Dermis blood vessel endothelial cell (primary cell): ENCODE results near the gene HAUS8. TPM values are rescaled to one million over a fixed set of nuclear protein-coding genes. Genes with fewer than 3 reads are reported as not detected.
"Not testable (repeated sequence)": the region's sequence is repeated elsewhere in the genome, so short reads cannot be mapped to it uniquely, and the experiment has no call there.

Source experiments
- DNase-seq: peaks from one replicate; pipeline ENCODE4 v3.0.0; 2010
- total RNA-seq: library from RNA; depleted of rRNA; stranded (reverse); fragments of >200 nt; gene quantifications from 2 replicates; pipeline ENCODE4 v1.2.3, GENCODE V29; 2014

The HAUS8 gene, protein sequence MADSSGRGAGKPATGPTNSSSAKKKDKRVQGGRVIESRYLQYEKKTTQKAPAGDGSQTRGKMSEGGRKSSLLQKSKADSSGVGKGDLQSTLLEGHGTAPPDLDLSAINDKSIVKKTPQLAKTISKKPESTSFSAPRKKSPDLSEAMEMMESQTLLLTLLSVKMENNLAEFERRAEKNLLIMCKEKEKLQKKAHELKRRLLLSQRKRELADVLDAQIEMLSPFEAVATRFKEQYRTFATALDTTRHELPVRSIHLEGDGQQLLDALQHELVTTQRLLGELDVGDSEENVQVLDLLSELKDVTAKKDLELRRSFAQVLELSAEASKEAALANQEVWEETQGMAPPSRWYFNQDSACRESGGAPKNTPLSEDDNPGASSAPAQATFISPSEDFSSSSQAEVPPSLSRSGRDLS
- total RNA-seq = 4.1 and 4.6 TPM in 2 replicates

DNA sequence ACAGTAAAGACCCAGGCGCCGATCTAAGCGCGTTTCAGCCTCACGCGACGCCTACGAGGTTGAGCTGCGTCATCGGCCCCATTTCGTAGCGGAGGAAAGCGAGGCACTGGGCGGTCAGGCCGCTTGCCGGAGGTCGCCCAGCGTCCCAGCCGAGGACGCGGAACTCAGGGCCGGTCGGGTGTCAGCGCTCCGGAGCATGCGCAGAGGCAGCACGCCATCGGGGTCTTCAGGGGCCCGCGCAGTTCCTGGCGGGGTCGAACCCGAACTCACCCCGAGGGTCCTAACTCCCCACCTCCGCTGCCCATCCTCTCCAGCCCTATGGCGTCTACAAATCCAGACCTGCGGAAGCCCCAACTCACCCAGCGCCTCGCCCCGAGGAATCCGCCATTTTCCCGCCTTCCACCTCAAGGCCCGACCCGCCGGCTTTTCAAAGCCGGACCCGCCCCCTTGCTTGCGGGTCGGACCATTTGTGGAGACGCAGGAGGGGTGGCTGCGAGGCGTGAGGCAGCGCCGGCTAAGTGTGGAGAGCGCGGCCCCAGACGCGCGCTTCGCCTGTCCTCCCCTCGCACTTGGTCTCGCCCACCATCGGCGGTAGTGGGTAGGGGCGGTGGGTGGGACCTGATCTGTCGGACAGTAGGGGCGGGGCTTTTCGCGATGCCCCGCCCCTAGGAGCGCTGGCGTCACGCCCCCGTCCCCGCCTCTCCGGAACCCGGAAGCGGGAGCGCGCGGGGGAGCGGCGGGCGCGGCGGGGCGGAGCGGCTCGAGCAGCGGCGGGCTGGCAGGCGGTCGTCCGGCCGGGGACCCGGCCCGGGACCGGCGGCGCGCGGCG lies at the start of gene HAUS8, which contains the start of gene MYO9B:
HAUS8 (minus strand) TSS at position 418 of the 829 bp plus-strand sequence; CDS start at position 388, 30 bp downstream.
MYO9B (plus strand) TSS at position 743 of the 829 bp plus-strand sequence. CDS start 25,941 bp downstream, outside the sequence.
- peak; percentile 100 for DNase-seq

DNA sequence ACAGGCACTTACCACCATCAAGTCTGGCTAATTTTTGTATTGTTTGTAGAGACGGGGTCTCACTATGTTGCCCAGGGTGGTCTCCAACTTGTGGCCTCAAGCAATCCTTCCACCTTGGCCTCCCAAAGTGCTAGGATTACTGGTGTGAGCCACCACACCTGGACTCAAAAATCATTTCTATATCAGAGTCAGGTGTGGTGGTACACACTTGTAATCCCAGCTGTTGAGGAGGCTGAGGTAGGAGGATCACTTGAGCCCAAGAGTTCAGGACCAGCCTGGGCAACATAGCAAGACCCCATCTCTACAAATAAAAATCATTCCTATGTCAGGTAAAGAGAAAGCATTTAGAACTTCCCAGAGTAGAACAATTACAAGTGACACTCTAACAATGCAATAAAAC lies 48.8 kb upstream of the HAUS8 start:
- no peak for DNase-seq

DNA sequence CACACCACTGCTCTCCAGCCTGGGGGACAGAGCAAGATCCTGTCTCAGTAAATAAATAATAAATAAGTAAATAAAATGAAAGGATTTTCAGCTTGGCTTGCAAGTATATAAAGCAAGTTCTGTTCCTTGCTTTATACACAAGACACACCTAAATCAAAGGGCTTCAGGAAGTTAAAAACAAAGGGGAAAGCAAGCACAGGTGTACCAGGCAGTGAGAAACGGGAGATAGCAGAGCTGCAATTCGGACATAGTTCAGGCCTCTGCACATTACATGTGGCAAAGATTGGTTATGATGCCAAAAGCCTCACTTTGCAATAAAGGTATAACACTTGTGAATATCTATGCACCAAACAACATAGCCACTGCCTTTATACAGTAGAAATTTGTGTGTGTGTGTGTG lies 47.8 kb upstream of the HAUS8 start:
- DNase-seq = no peak

DNA sequence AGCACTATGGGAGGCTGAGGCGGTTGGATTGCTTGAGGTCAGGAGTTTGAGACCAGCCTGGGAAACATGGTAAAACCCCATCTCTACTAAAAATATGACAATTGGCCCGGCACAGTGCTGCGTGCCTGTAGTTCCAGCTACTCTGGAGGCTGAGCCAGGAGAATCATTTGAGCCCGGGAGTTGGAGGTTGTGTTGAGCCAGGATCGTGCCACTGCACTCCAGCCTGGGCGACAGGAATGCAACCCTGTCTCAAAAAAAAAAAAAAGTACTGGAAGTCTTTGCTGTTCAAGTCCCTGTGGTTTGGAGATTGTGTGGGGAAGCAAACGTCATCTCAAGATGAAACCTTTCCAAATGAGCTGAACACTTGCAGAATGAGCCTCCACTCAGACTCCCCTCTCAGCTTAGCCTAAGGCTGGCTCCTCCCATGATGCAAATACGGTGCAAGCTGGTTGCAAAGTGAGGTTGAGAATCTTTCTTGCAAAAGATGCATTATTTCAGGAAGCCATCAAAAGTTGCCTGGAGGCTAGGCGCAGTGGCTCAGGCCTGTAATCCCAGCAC lies 46.6 kb upstream of the HAUS8 start:
- DNase-seq = no peak

DNA sequence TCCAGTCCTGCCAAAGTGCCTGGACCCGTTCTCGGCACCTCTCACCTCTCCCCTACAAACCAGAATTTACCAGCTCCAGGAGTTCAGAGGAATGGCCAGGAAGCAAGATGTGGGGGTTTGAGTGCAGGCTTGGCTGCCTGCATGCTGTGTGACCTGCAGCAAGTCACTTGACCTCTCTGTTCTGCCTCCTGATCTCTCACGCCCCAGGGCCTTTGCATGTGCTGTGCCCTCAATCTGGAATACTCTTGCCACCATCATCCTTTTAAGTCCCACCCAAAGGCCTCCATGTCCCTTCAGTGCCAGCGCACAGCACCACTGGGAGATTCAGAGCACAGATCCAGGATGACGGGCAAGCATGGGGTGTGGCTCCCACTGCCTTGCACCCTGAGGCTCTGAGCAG lies 43.7 kb upstream of the HAUS8 start:
- no peak for DNase-seq

DNA sequence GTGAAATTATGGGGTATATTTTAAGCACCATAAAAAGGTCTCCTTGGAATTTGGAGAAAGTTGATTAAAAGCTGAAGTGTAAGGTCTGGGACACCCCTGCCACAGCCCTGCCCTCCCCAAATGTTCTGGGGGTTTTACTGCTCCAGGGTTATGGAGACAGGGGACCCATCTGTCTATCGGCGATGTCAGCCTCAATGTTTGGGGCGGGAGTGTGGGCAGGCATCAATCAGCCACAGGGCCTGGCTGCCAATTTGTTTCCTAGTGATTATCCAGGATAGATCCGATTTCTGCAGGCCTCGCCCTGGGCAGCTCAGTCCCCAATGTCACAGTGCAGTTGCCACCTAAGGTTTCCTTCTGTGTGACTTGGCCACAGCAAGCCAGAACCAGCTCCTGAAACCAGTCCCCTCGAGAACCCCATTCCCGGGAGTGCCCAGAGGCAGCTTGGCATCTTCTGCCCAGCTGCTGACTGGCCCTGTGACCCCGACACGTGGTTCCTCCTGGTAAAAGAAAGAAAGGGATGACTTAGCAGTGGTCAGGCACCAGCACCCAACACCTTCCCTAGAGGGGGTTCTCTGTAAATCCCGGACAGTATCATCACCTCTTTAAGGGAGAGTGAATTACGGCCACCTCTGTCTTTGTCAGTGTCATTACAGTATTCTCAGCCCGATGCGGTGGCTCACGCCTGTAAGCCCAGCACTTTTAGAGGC lies 41.9 kb upstream of the HAUS8 start:
- DNase-seq = no peak

DNA sequence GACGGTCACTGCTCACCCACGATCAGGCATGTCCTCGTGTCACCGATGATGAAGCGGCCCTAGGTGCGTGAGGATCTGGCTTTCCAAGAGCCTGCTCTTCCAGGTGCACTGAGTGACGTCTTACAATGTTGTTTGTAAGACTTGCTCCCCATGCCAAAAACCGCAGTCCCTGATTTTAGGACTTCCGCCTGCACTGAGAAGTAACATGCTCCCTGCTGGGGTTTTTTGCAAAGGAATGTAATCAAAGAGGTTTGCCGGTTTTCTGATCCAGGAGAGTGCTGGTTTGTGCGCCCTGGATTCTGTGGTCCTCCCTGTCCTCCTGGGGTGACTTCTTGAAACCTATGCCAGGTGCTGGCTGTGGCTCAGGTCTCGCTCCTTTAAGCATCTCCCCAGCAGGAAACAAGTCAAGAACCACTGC lies 39.2 kb upstream of the HAUS8 start:
- no peak for DNase-seq

DNA sequence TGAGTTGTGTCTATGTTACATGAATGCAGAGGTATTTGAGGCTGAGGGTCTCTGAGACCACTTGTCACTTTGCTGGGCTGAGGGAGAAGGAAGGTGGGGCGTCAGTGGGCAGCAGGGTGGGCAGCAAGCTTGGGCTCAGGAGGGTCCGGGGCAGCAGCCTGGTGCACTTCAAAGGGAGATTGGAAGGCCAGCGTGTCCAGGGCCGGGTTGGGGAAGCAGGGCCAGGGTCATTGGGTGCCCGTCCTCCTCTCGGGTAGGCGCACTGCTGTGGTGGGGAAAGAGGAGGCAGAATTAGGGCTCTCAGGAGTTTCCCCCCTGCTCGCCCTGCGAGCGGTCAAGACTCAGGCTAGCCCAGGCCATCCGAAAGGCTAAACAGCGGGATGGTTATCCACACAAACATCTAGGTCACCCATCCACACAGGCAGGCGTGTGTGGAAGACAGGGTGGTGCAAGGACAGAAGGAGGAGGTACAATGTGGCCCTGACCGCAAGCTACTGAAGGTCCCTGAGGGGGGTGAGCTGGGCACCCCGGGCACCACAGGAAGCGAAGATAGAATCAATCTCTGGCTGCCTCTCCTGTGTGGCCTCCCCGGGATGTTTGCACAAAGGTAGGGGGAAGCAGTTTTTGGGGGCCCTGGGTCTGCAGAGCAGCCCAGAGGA lies 38.0 kb upstream of the HAUS8 start:
- DNase-seq = no peak

DNA sequence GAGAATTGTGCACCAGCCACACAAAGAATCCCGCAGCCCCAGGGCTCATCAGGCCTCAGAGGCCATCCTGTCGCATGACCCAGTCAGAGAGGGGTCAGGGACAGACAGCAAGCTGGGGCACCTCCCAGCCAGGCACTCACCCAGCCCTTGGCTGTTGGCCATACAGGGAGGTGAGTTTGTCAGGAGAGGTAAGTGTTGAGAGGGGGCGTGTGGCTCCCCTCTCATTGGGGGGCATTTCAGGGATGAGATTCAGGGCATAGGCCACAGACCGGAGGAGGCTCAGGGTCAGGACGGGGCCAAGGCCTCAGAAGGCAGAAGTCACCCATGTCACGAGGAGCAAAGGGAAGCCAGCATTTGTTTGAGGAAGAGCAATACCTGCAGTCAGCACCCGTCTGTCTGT lies 37.4 kb upstream of the HAUS8 start:
- DNase-seq = no peak

DNA sequence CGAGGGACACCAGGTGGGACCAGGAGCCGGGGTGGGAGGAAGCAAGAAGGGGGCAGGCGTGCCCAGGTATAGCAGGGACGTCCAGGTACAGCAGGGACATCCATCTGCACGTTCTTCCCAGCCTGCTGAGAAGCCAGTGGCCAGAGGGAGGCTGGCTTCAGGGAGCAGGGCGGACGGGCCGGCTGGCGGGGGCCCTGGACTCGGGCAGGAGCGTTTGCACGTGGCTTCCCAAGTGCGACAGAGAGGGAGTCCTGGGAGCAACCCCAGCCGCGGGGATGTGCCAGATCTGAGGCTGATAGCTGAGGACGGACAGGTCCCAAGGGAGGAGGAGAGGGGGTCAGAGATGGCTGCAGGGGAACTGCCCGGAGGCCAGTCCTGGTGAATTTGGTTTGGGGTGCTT lies 37.0 kb upstream of the HAUS8 start:
- no peak for DNase-seq

DNA sequence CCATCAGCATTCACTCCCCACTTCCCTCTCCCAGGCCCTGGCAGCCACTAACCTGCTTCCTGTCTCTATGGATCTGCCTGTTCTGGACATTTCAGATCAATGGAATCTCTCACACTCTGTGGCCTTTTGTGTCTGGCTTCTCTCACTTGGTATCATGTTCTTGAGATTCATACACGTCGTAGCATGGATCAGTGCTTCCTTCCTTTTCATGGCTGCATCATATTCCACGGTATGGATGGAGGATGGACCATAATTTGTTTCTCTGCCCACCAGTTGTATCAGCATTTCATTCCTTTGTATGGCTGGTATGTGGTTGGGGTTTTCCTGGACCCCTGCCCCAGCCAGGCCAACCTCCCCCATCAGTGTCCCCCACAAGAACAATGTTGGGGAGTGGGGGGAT lies 36.5 kb upstream of the HAUS8 start:
- no peak for DNase-seq

DNA sequence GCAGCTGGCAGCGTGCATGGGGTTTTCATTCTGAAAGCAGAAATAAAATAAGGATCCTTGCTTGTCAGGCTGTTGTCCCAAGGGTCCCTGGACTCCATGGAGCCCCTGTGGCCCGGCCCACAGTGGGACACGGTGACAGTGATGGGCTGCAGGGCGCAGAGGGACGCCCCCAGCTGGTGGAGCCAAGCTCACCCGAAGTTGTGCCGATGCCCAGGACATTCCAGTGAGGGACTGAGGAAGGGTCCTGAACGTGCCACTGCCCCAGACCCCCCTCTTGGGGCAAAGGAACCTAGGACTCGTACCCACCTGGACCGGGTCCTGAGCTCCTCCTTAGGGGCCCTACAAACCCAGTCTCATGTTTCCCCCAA lies 35.3 kb upstream of the HAUS8 start:
- DNase-seq = no peak

DNA sequence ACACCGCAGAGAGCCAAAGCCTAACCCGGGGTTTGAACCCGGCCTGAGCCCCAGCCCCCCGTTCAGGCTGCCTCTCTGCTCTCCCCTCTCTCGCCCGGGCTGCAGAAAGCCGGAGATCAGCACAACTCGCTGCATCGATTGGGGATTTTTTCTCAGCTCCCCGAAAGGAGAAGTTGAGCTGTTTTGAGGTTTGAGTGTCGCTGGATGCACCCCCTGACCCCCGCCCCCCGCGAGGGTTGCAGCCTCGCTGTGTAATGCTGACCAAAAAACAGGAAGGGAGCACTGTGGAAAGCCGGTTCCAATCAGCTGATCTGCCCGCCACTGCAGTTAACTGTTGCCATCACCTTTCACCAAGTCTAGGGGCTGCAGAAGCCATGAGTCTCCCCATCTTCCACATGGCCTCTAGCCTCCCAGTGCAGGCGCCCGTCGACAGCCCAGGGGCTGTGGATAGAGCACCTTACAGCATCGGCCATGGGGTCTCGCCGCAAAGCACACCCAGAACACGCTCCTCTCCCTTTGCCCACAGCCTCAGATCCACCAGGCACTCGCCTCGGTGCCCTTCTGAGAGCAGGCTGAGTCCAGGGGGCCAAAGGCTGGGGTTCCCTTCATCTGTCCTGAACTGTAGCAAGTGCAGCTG lies 34.8 kb upstream of the HAUS8 start:
- no peak for DNase-seq

DNA sequence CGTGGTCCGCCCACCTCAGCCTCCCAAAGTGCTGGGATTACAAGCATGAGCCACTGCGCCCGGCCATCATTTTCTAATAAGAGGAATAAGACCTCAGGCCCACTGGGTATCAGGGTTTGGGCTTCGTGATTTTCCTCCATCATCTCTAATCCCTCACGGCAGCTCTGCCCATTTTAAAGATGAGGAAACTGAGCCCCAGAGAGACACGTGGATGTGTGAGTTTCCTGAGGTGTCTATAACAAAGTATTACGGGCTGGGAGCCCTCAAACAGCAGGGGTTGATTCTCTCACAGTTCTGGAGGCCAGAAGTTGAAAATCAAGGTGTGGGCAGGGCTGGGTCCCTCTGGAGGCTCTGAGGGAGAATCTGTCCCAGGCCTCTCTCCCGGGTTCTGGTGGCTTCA lies 34.0 kb upstream of the HAUS8 start:
- no peak for DNase-seq

DNA sequence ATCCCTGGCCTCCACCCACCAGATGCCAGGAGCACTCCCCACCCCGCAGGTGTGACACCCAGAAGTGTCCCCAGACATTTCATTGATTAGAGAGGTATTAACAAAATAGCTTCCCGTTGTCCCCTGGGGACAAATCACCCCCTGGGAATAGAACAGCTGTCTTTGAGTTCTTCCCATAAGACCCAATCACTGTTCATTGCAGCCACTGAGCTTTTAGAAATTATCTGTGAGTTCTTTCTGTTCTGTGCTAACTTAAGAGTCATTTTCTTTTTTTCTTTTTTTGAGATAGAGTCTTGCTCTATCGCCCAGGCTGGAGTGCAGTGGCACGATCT lies 33.2 kb upstream of the HAUS8 start:
- no peak for DNase-seq

DNA sequence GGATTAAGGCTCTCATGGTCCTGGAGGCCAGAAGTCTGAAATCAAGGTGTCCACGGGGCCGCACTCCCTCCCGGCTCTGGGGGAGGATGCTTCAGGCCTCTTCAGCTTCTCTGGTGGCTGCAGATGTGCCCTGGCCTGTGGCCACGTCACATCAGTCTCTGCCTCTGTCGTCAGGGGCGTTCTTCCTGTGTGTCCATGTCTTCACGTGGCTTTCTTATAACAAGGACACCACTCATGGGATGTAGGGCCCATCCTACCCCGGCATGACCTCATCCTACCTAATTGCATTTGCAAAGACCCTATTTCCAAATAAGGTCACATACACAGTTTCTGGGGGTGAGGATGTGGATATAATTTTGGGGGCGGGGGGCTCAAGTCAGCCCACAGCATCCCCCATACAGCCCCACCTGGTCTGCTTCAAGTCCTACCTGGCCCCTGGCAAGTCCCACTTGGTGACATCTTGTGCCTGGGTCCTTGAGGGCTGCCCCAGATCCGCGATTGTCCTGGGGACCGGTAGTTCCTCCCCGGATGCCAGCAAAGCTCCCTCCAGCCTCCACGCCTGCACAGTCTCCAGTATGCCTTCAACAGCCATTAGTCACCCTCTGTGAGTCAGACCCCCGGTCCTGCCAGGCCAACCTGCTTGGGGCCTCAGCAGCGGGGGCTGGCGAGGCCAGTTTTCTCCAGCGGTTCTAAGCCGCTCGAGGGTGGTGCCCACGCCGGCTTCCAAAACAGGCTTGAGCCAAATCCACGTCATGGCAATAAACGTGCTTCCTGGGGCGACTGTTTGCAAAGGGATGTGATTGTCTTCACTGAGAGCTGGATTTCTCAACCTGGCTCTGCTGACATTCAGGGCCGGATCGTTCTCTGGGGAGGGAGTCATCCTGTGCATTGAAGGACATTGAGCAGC lies 32.5 kb upstream of the HAUS8 start:
- peak; percentile 97 for DNase-seq

DNA sequence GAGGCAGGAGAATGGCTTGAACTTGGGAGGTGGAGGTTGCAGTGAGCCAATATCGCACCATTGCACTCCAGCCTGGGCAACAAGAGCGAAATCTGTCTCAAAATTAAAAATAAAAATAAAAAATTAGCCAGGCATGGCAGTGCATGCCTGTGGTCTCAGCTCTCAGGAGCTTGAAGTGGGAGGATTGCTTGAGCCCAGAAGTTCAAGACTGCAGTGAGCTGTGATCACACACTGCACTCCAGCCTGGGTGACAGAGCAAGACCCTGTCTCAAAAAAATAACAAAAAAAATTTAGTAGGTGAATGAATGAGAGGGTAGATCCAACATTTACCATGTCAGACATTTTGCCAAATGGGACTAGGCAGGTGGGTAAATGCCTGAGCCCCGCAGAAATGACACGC lies 31.7 kb upstream of the HAUS8 start:
- not testable (repeated sequence) for DNase-seq

DNA sequence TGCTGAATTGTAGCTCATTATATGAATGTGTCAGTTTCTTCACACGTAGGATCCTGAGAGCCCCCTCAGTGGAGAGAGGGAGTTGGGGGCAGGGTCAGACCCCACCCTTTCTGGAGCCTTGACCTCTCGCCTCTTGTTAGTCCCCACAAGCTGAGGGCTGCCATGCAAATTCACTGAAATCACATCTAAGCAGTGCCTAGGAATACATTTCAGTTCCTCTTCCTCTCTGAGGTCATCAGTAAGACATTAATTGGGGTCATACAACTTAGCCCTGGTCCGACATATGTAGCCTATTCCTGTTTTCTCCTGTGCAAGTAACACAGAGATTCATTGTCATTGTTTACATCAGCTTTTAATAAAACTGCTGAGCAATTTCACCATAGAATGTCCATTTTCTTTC lies 30.3 kb upstream of the HAUS8 start:
- DNase-seq = no peak

DNA sequence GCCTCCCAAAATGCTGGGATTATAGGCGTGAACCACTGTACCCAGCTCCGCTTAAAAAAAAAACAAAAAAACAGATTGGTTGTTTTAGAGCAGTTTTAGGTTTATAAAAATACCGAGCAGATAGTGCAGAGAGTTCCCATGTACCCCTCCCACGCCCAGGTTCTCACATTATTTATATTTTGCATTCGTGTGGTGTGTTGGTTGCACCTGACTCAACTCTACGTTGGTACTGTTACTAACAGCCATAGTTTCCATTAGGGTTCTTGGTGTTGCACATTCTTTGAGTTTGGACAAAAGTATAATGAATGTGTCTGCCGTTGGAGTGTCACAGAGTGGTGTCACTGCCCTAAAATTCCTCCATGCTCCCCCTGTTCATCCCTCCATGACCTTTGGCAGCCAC lies 29.4 kb upstream of the HAUS8 start:
- no peak for DNase-seq

DNA sequence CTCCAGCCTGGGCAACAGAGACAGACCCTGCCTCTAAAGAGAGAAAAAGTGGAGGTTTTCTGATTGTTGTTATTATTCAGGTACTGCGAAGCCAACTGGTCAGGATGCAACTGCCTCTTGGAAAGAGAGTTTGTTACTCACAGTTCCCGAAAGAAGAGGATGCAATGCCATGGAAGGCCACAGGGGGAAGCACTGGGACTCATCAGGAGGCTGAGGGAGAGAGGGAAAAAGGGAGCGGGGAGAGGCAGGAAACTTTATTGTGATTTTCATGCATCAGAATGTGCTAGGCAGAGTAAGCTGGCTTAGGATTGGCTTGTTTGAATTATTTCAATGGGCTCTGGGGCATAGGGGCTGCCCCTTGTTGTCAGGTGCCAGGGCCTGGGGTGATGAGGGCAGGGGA lies 27.9 kb upstream of the HAUS8 start:
- peak; percentile 69 for DNase-seq
